Smooth muscle cell of the pulmonary artery (primary cell): Measurements from ENCODE around the gene CCDC144A. TPM values are rescaled to one million over a fixed set of nuclear protein-coding genes. Genes with fewer than 3 reads are reported as not detected.

ENCODE experiments used
- total RNA-seq: library from RNA; depleted of rRNA; stranded (reverse); fragments of >200 nt; gene quantifications from 2 replicates; pipeline ENCODE4 v1.2.3, GENCODE V29; 2014

Gene CCDC144A
- total RNA-seq: 8.8 and 11.7 TPM in 2 replicates

GRCh38 chr17:16689731-16690281 is at the start of gene CCDC144A:
TSS of gene CCDC144A (plus strand) at chr17:16690241. CDS start at chr17:16690401, 160 bp downstream.

GRCh38 chr17:16653367-16654041 is 36.5 kb upstream of the CCDC144A start, which contains the start of gene ZNF624:
TSS of gene ZNF624 (minus strand) at chr17:16653850.

Other genes starting within 250 kb of the CCDC144A start
- 1.7 and 2.1 TPM in 2 replicates for gene LRRC75A, start 198.0 kb upstream of the CCDC144A start, total RNA-seq
- 6.6 and 8.9 TPM in 2 replicates for gene ZNF287, start 121.0 kb upstream of the CCDC144A start, total RNA-seq
- gene ZNF624, start 36.4 kb upstream of the CCDC144A start, total RNA-seq: 4.4 and 5.2 TPM in 2 replicates